ENCODE data around the gene SFMBT2. TPM values are rescaled to one million over a fixed set of nuclear protein-coding genes. Genes with fewer than 3 reads are reported as not detected.

SFMBT2 gene
- total RNA-seq, 1 donor from 2014 or later, result 9.1 TPM

GRCh38 chr10:7445474-7446185, 34.8 kb upstream of the SFMBT2 start:
- Mint-ChIP-seq H3K4me1 (ENCODE audit: low read depth) (peaks cover 2% of the 10 kb centered on the region), H3K36me3 (ENCODE audit: insufficient read depth) (no peaks in the 10 kb centered on the region), H3K27ac (no peak overlapping the region), H3K9me3 (ENCODE audit: low read depth) (peaks cover 10% of the 10 kb centered on the region), H3K4me3 (ENCODE audit: low read depth) (no peak overlapping the region), H3K27me3 (peaks cover 16% of the 10 kb centered on the region)
- TF ChIP-seq CTCF (IDR thresholded peaks at IDR 0.05; ENCODE audit: unreplicated experiment), result no peak
- DNase-seq (ENCODE audit: low spot score, unreplicated experiment), result no peak

DNA sequence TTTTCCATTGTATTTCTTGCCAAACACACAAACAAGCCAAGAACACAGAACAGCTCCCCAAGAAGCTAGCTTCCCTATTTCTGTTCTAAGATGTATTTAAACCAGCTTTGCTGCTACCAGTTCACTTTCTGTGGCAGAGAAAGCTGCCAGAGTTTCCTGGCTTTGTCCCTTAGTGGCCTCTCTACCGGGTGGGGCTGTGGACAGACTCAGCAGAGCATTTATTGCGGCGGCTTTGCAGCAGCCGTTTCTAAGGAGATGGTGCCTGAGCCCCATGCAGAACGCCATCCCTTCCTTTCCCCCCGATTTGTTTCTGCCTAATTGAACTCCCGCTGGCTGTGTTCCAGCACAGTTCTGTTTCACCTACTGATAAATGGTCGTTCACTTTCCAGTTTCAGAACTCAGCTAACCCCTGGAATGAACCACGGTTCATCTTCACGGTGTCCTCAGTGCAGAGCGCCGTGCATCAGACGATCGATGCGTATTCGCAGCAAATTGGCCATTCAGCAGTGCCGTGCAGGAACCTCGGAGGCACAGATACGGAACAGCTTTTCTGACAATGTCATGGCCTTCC, 33.8 kb upstream of the SFMBT2 start:
- Mint-ChIP-seq H3K27ac (no peak overlapping the region), H3K36me3 (ENCODE audit: insufficient read depth) (no peaks in the 10 kb centered on the region), H3K27me3 (peaks cover 16% of the 10 kb centered on the region), H3K4me3 (ENCODE audit: low read depth) (no peak overlapping the region), H3K9me3 (ENCODE audit: low read depth) (peaks cover 6% of the 10 kb centered on the region), H3K4me1 (ENCODE audit: low read depth) (peaks cover 2% of the 10 kb centered on the region)
- TF ChIP-seq CTCF (IDR thresholded peaks at IDR 0.05; ENCODE audit: unreplicated experiment), result no peak
- DNase-seq (ENCODE audit: low spot score, unreplicated experiment), result no peak

- no peaks in the 10 kb centered on the region for H3K36me3 Mint-ChIP-seq (ENCODE audit: insufficient read depth)
- H3K9me3 Mint-ChIP-seq (ENCODE audit: low read depth), result no peaks in the 10 kb centered on the region
- DNase-seq (ENCODE audit: low spot score, unreplicated experiment), result no peak
- H3K27me3 Mint-ChIP-seq, result peaks cover 19% of the 10 kb centered on the region
- no peak overlapping the region for H3K27ac Mint-ChIP-seq
- H3K4me3 Mint-ChIP-seq (ENCODE audit: low read depth), result no peak overlapping the region
- no peak for TF ChIP-seq CTCF (IDR thresholded peaks at IDR 0.05; ENCODE audit: unreplicated experiment)
- peaks cover 2% of the 10 kb centered on the region for H3K4me1 Mint-ChIP-seq (ENCODE audit: low read depth)
These were observed 32.2 kb upstream of the SFMBT2 start for GRCh38 chr10:7443036-7443435.

GRCh38 chr10:7441403-7442147, 30.7 kb upstream of the SFMBT2 start:
- Mint-ChIP-seq H3K27ac (no peak overlapping the region), H3K9me3 (ENCODE audit: low read depth) (no peaks in the 10 kb centered on the region), H3K4me3 (ENCODE audit: low read depth) (no peak overlapping the region), H3K27me3 (peaks cover 22% of the 10 kb centered on the region), H3K4me1 (ENCODE audit: low read depth) (peaks cover 2% of the 10 kb centered on the region), H3K36me3 (ENCODE audit: insufficient read depth) (no peaks in the 10 kb centered on the region)
- no peak for TF ChIP-seq CTCF (IDR thresholded peaks at IDR 0.05; ENCODE audit: unreplicated experiment)
- no peak for DNase-seq (ENCODE audit: low spot score, unreplicated experiment)

DNA sequence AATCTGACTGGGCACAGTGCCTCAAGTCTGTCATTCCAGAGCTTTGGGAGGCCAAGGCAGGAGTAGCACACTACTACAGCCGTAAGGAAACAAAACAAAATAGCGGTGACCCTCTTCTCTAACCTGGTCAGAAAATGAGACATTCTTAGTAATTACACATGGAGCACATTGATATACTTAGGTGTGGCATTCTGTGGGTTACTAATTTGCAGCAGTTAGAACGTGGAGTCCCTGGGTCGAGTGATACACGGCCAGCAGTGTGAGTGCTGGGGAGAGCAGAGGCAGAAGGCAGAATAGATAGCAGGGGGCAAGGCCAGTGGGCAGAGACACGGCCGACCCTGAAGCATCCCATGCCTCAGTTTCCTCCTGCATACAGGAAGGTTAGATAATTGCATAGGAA, 28.9 kb upstream of the SFMBT2 start:
- peaks cover under 1% of the 10 kb centered on the region for H3K4me1 Mint-ChIP-seq (ENCODE audit: low read depth)
- TF ChIP-seq CTCF (IDR thresholded peaks at IDR 0.05; ENCODE audit: unreplicated experiment), result no peak

More for the DNA sequence above, 28.9 kb upstream of the SFMBT2 start:
- Mint-ChIP-seq H3K27ac (no peak overlapping the region), H3K4me3 (ENCODE audit: low read depth) (no peak overlapping the region), H3K27me3 (peaks cover 22% of the 10 kb centered on the region), H3K36me3 (ENCODE audit: insufficient read depth) (no peaks in the 10 kb centered on the region), H3K9me3 (ENCODE audit: low read depth) (no peaks in the 10 kb centered on the region)
- DNase-seq (ENCODE audit: low spot score, unreplicated experiment), result no peak
